ENCODE results near the gene PDZRN3. TPM values are rescaled to one million over a fixed set of nuclear protein-coding genes. Genes with fewer than 3 reads are reported as not detected.

The PDZRN3 gene
- total RNA-seq, 4 donors from 2014 or later: 25.3 to 152 (median 45.4) TPM

DNA sequence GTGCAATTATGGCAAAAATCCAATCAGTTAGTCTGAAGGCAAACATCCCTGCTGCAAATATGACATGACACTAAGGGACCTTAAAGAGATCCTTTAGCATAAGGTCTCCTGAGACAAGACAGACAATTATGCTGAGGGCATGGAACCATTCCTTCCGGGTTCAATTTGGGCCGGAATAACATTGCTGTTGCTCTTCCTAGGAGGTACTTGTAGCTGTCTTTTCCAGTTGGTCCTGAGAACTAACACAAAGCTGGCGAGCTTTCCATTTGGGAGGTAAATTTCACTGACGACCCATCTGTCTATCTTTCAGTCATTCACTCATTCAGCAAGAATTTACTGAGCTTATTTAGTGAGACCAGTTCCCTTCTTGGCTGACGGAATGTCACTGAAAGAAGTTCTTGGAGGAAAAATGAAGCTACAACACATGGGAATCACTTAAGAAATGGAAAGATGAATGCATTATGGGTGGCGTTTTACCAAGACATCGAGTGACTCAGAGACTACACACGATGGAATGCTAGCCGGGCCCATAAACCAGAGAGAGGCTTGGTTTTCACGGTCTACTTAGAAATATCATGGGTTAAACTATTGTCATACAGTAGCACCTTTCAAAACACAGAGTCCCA, 215.5 kb downstream of the PDZRN3 start:
- TF ChIP-seq CTCF (IDR thresholded peaks at IDR 0.05; ENCODE audit: low read depth): no peak

DNA sequence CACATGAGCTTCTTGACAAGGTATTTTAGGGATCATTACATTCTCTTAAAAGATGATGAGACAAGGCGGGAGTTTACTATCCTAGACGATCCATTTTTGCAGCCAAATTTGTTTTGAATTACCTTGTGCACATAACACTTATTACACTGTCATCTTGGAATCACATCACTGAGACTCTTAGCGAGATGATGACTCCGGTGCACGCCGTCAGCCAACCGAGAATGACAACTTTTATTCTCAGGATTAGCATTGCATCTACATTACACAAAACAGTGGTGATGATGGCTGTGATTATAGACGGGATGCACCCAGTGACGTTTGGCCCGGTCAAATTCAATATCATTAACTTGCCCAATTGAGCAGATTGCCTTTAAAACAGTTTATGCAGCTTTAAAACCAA, 216.1 kb downstream of the PDZRN3 start:
- TF ChIP-seq CTCF (IDR thresholded peaks at IDR 0.05; ENCODE audit: low read depth): no peak

- TF ChIP-seq CTCF (IDR thresholded peaks at IDR 0.05; ENCODE audit: low read depth): no peak
Measured at GRCh38 chr3:73407577-73407976, 217.2 kb downstream of the PDZRN3 start.

DNA sequence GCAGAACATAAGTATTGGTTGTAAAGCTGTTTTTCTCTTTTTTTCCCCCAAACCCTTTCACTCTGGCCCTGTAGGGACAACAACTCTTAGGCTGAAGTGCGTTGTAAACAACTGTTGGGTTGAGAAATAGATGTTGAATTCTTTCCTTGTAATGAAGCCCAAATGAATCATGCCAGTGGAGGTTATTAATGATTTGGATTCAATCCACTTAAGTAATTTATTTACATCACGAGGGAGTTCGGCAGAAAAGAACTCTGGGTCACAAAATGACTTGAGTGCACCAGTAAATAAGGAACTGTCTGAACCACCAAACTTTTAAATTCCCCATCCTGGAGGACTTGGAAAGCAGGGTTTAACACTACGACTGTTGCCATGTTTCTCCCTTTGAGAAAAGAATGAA, 218.9 kb downstream of the PDZRN3 start:
- no peak for TF ChIP-seq CTCF (IDR thresholded peaks at IDR 0.05; ENCODE audit: low read depth)

DNA sequence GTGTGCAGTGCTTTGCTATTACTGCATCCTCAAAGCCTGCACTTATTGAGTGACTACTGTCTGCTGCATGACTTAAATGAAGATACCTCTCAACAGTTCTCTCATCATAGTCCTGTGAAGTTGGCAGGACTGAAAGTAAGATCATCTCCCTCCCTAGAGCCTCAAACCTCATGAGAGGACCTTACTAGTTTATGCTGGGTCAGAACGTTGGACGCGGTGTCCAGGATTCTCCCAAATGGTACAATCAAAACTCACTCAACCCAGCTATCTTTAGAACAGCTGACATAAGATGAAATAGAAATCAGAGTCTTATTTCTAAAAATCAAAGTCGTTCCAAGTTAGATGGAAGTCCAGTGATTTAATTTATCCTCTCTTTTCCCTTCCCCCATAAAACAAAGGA, 219.7 kb downstream of the PDZRN3 start:
- no peak for TF ChIP-seq CTCF (IDR thresholded peaks at IDR 0.05; ENCODE audit: low read depth)

DNA sequence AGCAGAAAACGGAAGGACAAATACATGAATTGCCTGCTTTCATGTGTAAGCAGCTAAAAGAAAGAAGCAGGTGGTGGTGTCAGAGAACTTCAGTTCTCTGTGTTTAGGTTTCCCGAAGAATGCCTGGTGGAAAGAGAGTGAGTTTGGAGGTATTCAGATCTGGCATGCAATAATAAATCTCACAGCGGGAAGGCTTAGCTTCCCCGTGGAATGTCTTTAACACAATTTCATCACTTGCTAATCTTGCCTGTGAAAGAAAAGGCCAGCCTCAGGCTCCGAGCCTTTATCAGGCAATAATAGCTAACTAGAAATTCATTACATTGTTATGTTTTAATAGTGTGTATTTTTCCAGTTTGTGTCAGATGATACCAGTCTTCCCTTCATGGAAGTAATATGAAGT, 220.3 kb downstream of the PDZRN3 start:
- no peak for TF ChIP-seq CTCF (IDR thresholded peaks at IDR 0.05; ENCODE audit: low read depth)

GRCh38 chr3:73403444-73403843, 221.3 kb downstream of the PDZRN3 start:
- no peak for TF ChIP-seq CTCF (IDR thresholded peaks at IDR 0.05; ENCODE audit: low read depth)
